ENCODE measurements around the gene SYTL3. TPM values are rescaled to one million over a fixed set of nuclear protein-coding genes. Genes with fewer than 3 reads are reported as not detected.

Gene SYTL3
- polyA plus RNA-seq, 1 of the 3 experiments (the other 2 are of a cell fraction), result 2.3 TPM

DNA sequence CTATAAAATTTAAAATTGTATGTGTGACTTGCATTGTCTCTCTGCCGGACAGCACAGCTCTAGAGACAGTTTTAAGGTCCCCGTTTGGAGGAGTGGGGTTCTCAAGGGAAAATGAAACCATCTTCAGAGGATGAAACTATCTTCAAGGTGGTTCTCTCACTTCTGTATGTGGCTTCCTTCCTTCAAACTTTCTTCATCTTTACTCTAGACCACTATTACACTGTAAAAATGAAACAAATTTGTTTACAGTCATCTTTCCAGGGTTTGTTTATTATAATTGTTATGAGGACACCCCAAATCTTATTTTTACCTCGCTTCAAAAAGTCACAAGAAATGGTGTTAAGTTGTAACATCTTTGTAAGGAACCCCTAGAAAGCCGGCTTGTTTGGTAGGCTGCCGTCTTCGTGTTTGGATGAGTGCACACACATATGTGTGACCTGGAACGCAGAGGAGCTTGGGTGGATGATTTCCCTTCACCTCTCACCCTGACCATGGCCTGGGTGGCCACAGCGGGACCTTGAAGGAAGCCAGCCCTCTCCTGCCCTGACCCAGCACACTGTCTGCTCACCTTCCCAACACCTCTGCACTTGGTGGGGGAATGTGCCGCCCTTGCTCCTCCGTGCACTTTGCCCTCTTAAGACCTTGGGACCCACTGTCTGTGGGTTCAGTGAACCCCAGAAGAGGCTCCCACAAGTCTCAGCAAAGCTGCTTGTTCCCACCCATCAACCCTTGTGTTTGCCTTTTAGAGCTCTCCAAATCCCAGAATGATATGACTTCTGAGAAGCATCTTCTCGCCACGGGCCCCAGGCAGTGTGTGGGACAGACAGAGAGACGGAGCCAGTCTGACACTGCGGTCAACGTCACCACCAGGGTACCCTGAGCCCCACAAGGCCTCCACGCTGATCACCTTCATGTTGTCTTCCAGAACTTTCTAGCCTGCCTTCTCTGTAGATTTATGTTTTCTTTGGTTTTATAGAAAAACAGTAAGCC lies 67.8 kb downstream of the SYTL3 start:
- CTCF ChIA-PET, result interaction anchor here (0.6 to 3.6 kb wide), 15 partner anchors 7 to 885 kb away, joined by 3 to 24 read pairs (median 4); no protein-coding TSS in a partner anchor
- WGBS (ENCODE audit: low lambda C conversion rate), result 86% methylated on average over 16 of the region's 16 CpGs

GRCh38 chr6:158718461-158719046 lies 68.7 kb downstream of the SYTL3 start:
- H2AFZ ChIP-seq (ENCODE audit: low read depth), result no peak overlapping the region
- H3K4me1 ChIP-seq (ENCODE audit: control insufficient read depth in 1 of 2, insufficient read depth in 2 of 2, low read depth in 1 of 2, low read length in 1 of 2), result peaks cover 2 to 15% of the 10 kb centered on the region in 2 experiments; a peak in 3 of 4 replicates
- no peaks in the 10 kb centered on the region for H3F3A ChIP-seq (replicated peaks; ENCODE audit: insufficient read depth)
- H3K9me3 ChIP-seq, result no peaks in the 10 kb centered on the region
- no peak overlapping the region; a peak in 1 of 4 replicates for H3K4me3 ChIP-seq (ENCODE audit: low read depth in 2 of 2, low read length in 1 of 2)
- H3K9me2 ChIP-seq, result no peaks in the 10 kb centered on the region
- ChIA-PET POLR2A (interaction anchor here (0.6 kb wide), 1 partner anchor 262 kb away, joined by 4 read pairs; no protein-coding TSS in a partner anchor), CTCF (interaction anchor here (0.6 to 3.6 kb wide), 23 partner anchors 8 to 886 kb away, joined by 3 to 24 read pairs (median 3); no protein-coding TSS in a partner anchor)
- no peaks in the 10 kb centered on the region for H3K27me3 ChIP-seq (ENCODE audit: insufficient read depth)
- no peaks in the 10 kb centered on the region for H3K79me2 ChIP-seq (ENCODE audit: insufficient read depth)
- H3K4me2 ChIP-seq, result no peak overlapping the region
- 95% methylated on average over 13 of the region's 13 CpGs for WGBS (ENCODE audit: low lambda C conversion rate)
- H3K9ac ChIP-seq, result no peak overlapping the region
- TF ChIP-seq RXRA (IDR thresholded peaks at IDR 0.05; ENCODE audit: borderline replicate concordance, low read depth) (no peak), RAD21 (IDR thresholded peaks at IDR 0.05; ENCODE audit: low read length) (peak; percentile 59), TCF12 (IDR thresholded peaks at IDR 0.05) (no peak), YY1 (IDR thresholded peaks at IDR 0.05; ENCODE audit: low read depth) (no peak)
- TF ChIP-seq, protein P1, sequence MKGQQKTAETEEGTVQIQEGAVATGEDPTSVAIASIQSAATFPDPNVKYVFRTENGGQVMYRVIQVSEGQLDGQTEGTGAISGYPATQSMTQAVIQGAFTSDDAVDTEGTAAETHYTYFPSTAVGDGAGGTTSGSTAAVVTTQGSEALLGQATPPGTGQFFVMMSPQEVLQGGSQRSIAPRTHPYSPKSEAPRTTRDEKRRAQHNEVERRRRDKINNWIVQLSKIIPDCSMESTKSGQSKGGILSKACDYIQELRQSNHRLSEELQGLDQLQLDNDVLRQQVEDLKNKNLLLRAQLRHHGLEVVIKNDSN (IDR thresholded peaks at IDR 0.05; ENCODE audit: borderline replicate concordance, low read depth), result no peak
- TF ChIP-seq, protein P2, sequence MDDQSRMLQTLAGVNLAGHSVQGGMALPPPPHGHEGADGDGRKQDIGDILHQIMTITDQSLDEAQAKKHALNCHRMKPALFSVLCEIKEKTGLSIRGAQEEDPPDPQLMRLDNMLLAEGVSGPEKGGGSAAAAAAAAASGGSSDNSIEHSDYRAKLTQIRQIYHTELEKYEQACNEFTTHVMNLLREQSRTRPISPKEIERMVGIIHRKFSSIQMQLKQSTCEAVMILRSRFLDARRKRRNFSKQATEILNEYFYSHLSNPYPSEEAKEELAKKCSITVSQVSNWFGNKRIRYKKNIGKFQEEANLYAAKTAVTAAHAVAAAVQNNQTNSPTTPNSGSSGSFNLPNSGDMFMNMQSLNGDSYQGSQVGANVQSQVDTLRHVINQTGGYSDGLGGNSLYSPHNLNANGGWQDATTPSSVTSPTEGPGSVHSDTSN (IDR thresholded peaks at IDR 0.05), result no peak
- TF ChIP-seq, protein P3, sequence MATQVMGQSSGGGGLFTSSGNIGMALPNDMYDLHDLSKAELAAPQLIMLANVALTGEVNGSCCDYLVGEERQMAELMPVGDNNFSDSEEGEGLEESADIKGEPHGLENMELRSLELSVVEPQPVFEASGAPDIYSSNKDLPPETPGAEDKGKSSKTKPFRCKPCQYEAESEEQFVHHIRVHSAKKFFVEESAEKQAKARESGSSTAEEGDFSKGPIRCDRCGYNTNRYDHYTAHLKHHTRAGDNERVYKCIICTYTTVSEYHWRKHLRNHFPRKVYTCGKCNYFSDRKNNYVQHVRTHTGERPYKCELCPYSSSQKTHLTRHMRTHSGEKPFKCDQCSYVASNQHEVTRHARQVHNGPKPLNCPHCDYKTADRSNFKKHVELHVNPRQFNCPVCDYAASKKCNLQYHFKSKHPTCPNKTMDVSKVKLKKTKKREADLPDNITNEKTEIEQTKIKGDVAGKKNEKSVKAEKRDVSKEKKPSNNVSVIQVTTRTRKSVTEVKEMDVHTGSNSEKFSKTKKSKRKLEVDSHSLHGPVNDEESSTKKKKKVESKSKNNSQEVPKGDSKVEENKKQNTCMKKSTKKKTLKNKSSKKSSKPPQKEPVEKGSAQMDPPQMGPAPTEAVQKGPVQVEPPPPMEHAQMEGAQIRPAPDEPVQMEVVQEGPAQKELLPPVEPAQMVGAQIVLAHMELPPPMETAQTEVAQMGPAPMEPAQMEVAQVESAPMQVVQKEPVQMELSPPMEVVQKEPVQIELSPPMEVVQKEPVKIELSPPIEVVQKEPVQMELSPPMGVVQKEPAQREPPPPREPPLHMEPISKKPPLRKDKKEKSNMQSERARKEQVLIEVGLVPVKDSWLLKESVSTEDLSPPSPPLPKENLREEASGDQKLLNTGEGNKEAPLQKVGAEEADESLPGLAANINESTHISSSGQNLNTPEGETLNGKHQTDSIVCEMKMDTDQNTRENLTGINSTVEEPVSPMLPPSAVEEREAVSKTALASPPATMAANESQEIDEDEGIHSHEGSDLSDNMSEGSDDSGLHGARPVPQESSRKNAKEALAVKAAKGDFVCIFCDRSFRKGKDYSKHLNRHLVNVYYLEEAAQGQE (IDR thresholded peaks at IDR 0.05; ENCODE audit: low read depth, low read length), result no peak
- TF ChIP-seq, protein P4, sequence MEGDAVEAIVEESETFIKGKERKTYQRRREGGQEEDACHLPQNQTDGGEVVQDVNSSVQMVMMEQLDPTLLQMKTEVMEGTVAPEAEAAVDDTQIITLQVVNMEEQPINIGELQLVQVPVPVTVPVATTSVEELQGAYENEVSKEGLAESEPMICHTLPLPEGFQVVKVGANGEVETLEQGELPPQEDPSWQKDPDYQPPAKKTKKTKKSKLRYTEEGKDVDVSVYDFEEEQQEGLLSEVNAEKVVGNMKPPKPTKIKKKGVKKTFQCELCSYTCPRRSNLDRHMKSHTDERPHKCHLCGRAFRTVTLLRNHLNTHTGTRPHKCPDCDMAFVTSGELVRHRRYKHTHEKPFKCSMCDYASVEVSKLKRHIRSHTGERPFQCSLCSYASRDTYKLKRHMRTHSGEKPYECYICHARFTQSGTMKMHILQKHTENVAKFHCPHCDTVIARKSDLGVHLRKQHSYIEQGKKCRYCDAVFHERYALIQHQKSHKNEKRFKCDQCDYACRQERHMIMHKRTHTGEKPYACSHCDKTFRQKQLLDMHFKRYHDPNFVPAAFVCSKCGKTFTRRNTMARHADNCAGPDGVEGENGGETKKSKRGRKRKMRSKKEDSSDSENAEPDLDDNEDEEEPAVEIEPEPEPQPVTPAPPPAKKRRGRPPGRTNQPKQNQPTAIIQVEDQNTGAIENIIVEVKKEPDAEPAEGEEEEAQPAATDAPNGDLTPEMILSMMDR (IDR thresholded peaks at IDR 0.05), result peak; percentile 56
- no peaks in the 10 kb centered on the region for H3K36me3 ChIP-seq (replicated peaks in 1 of 2; ENCODE audit: control insufficient read depth in 1 of 2, insufficient read depth in 2 of 2, low read length in 1 of 2)
- no peak overlapping the region for H3K27ac ChIP-seq (ENCODE audit: low read depth in 2 of 2, low read length in 1 of 2)
- peak; percentile 59 for DNase-seq
- H4K20me1 ChIP-seq (ENCODE audit: insufficient read depth), result no peaks in the 10 kb centered on the region

More for the DNA sequence above, 67.8 kb downstream of the SYTL3 start:
- no peak overlapping the region for H3K27ac ChIP-seq (ENCODE audit: low read depth in 2 of 2, low read length in 1 of 2)
- H3K4me3 ChIP-seq (ENCODE audit: low read depth in 2 of 2, low read length in 1 of 2), result no peak overlapping the region
- H3K9ac ChIP-seq, result no peak overlapping the region
- H3K4me2 ChIP-seq, result no peak overlapping the region
- H3K9me3 ChIP-seq, result no peaks in the 10 kb centered on the region
- POLR2A ChIA-PET, result no interaction called here
- no peak overlapping the region for H2AFZ ChIP-seq (ENCODE audit: low read depth)
- no peaks in the 10 kb centered on the region for H3K27me3 ChIP-seq (ENCODE audit: insufficient read depth)
- H3K79me2 ChIP-seq (ENCODE audit: insufficient read depth), result no peaks in the 10 kb centered on the region
- no peaks in the 10 kb centered on the region for H3K9me2 ChIP-seq
- no peak for TF ChIP-seq RXRA (IDR thresholded peaks at IDR 0.05; ENCODE audit: borderline replicate concordance, low read depth)
- TF ChIP-seq TCF12 (IDR thresholded peaks at IDR 0.05), result no peak
- no peak for TF ChIP-seq RAD21 (IDR thresholded peaks at IDR 0.05; ENCODE audit: low read length)
- no peak for TF ChIP-seq JUND (IDR thresholded peaks at IDR 0.05)
- TF ChIP-seq FOXM1 (IDR thresholded peaks at IDR 0.05; ENCODE audit: low read depth), result no peak
- no peak for TF ChIP-seq ELF1 (IDR thresholded peaks at IDR 0.05)
- no peak for TF ChIP-seq FOXJ3 (CRISPR knock-in tag; IDR thresholded peaks at IDR 0.05)
- no peak for TF ChIP-seq RCOR1 (IDR thresholded peaks at IDR 0.05; ENCODE audit: low read length)
- no peak for DNase-seq
- no peaks in the 10 kb centered on the region for H3K36me3 ChIP-seq (replicated peaks in 1 of 2; ENCODE audit: control insufficient read depth in 1 of 2, insufficient read depth in 2 of 2, low read length in 1 of 2)
- peaks cover 2 to 15% of the 10 kb centered on the region in 2 experiments; a peak in 3 of 4 replicates for H3K4me1 ChIP-seq (ENCODE audit: control insufficient read depth in 1 of 2, insufficient read depth in 2 of 2, low read depth in 1 of 2, low read length in 1 of 2)
- no peaks in the 10 kb centered on the region for H3F3A ChIP-seq (replicated peaks; ENCODE audit: insufficient read depth)
- no peaks in the 10 kb centered on the region for H4K20me1 ChIP-seq (ENCODE audit: insufficient read depth)
